Osteoblast (primary cell): ENCODE data around the gene RETREG1. TPM values are rescaled to one million over a fixed set of nuclear protein-coding genes. Genes with fewer than 3 reads are reported as not detected.

Experiments used
- DNase-seq: peaks from one replicate; pipeline ENCODE4 v3.0.0; 2011; ENCODE audit warnings: low spot score, mixed read lengths; ENCODE audit not compliant: insufficient read length; ENCODE audit errors: missing footprints
- H2AFZ ChIP-seq: 2 replicates; pipeline ENCODE4 v1.6.0; 2011; ENCODE audit warnings: mild to moderate bottlenecking, low read length
- H3K27ac ChIP-seq: 2 replicates; pipeline ENCODE4 v1.5.1; 2011; ENCODE audit warnings: mild to moderate bottlenecking, low read depth, low read length, moderate library complexity
- H3K27me3 ChIP-seq: 2 replicates; pipeline ENCODE4 v1.6.0; 2012; ENCODE audit warnings: mild to moderate bottlenecking, control low read depth, inconsistent platforms, low read length, moderate library complexity; ENCODE audit not compliant: insufficient read depth
- H3K36me3 ChIP-seq: 2 replicates; pipeline ENCODE4 v1.5.1; 2011; ENCODE audit warnings: mild to moderate bottlenecking, low read length, control low read depth, moderate library complexity; ENCODE audit not compliant: insufficient read depth
- H3K4me1 ChIP-seq: 2 replicates; pipeline ENCODE4 v1.5.1; 2011; ENCODE audit warnings: mild to moderate bottlenecking, low read length, control low read depth, moderate library complexity; ENCODE audit not compliant: insufficient read depth
- H3K4me2 ChIP-seq: 2 replicates; pipeline ENCODE4 v1.6.0; 2011; ENCODE audit warnings: mild to moderate bottlenecking, low read length; ENCODE audit not compliant: insufficient read depth
- H3K4me3 ChIP-seq: fragments of 200-600 bp; sonication (generic); 3 replicates; pipeline ENCODE4 v1.5.1; 2012; ENCODE audit warnings: mild to moderate bottlenecking, low read length, inconsistent platforms; ENCODE audit not compliant: insufficient read depth
- H3K79me2 ChIP-seq: 2 replicates; pipeline ENCODE4 v1.6.0; 2012; ENCODE audit warnings: mild to moderate bottlenecking, low read length, control low read depth, inconsistent platforms; ENCODE audit not compliant: insufficient read depth
- H3K9me3 ChIP-seq: 2 replicates; pipeline ENCODE4 v1.5.1; 2011; ENCODE audit warnings: low read depth, low read length, control low read depth
- H4K20me1 ChIP-seq: 2 replicates; pipeline ENCODE4 v1.6.0; 2012; ENCODE audit warnings: mild to moderate bottlenecking, low read length, control low read depth; ENCODE audit not compliant: insufficient read depth
- CTCF ChIP-seq: IDR thresholded peaks from 2 replicates; pipeline ENCODE4 v1.5.1; 2011; ENCODE audit warnings: mild to moderate bottlenecking, low read depth, low read length, moderate library complexity; ENCODE audit errors: extremely low read depth
- total RNA-seq: library from RNA; depleted of rRNA; stranded (reverse); fragments of >200 nt; gene quantifications from 2 replicates; pipeline ENCODE4 v1.2.3, GENCODE V29; 2012

Gene RETREG1
- total RNA-seq, 1 donor, result 8.3 TPM

- Histone ChIP-seq H3K27me3 (no peaks in the 10 kb centered on the region), H3K36me3 (no peaks in the 10 kb centered on the region), H4K20me1 (no peaks in the 10 kb centered on the region), H3K4me3 (no peak overlapping the region), H3K79me2 (no peaks in the 10 kb centered on the region), H3K27ac (no peak overlapping the region), H2AFZ (no peak overlapping the region), H3K9me3 (no peaks in the 10 kb centered on the region), H3K4me1 (no peaks in the 10 kb centered on the region), H3K4me2 (no peak overlapping the region)
- DNase-seq, result no peak
- TF ChIP-seq CTCF, result no peak
Observed at GRCh38 chr5:16606628-16607027, 10.2 kb downstream of the RETREG1 start.

DNA sequence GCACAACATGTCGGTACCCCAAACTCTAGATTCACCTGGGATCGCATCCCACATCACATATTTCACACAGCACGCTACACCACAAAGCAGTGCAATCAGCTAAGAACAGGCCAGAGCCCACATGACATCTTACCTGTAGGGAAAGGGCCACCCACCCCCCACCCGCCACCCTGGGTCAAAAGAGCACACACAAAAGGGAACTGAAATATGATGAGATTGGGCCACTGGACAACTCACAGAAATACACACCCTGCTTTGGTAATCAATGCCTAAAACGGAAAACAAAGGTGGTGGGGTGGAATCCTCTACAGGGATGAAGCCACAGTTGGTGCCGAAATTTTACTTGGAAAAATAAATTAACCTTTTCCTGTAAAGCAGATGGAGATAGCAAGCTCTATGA, 13.1 kb downstream of the RETREG1 start:
- no peaks in the 10 kb centered on the region for H3K27me3 ChIP-seq
- no peaks in the 10 kb centered on the region for H3K9me3 ChIP-seq
- no peak overlapping the region for H2AFZ ChIP-seq

GRCh38 chr5:16603295-16603694, 13.5 kb downstream of the RETREG1 start:
- no peak overlapping the region for H3K4me2 ChIP-seq
- H3K9me3 ChIP-seq, result no peaks in the 10 kb centered on the region
- no peaks in the 10 kb centered on the region for H3K79me2 ChIP-seq
- H3K36me3 ChIP-seq, result no peaks in the 10 kb centered on the region
- no peak for TF ChIP-seq CTCF
- no peak overlapping the region for H3K4me3 ChIP-seq
- H3K4me1 ChIP-seq, result no peaks in the 10 kb centered on the region
- no peak for DNase-seq
- H3K27me3 ChIP-seq, result no peaks in the 10 kb centered on the region
- H4K20me1 ChIP-seq, result no peaks in the 10 kb centered on the region
- no peak overlapping the region for H2AFZ ChIP-seq
- H3K27ac ChIP-seq, result no peak overlapping the region

More for the DNA sequence above, 13.1 kb downstream of the RETREG1 start:
- H3K27ac ChIP-seq, result no peak overlapping the region
- no peak for TF ChIP-seq CTCF
- no peak overlapping the region for H3K4me2 ChIP-seq
- no peaks in the 10 kb centered on the region for H3K4me1 ChIP-seq
- no peaks in the 10 kb centered on the region for H4K20me1 ChIP-seq
- no peaks in the 10 kb centered on the region for H3K36me3 ChIP-seq
- no peak for DNase-seq
- H3K4me3 ChIP-seq, result no peak overlapping the region
- H3K79me2 ChIP-seq, result no peaks in the 10 kb centered on the region

DNA sequence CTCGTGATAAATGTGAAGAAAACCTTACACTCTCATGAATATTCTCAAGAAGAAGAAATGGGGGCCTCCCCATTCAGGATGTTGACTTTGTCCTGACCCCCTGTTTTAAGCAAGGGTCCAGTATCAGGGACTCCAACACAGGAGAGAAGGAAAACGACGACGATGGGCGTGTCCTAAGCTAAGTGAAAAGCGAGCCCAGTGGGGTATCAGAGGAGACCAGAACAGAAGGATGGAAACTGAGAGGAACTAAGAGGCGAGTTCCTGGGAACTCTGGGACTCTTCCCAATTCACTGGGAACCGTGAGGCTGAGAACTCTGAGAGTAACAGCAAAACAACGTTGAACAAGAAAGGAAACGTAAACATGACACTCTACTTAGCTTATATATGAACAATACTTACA, 14.6 kb downstream of the RETREG1 start:
- H4K20me1 ChIP-seq, result no peaks in the 10 kb centered on the region
- no peak overlapping the region for H3K4me3 ChIP-seq
- no peak overlapping the region for H3K27ac ChIP-seq
- no peak overlapping the region for H2AFZ ChIP-seq
- TF ChIP-seq CTCF, result no peak
- no peaks in the 10 kb centered on the region for H3K27me3 ChIP-seq
- H3K36me3 ChIP-seq, result no peaks in the 10 kb centered on the region
- no peaks in the 10 kb centered on the region for H3K79me2 ChIP-seq
- H3K9me3 ChIP-seq, result no peaks in the 10 kb centered on the region
- H3K4me1 ChIP-seq, result no peaks in the 10 kb centered on the region
- DNase-seq, result no peak
- no peak overlapping the region for H3K4me2 ChIP-seq
